HG03558 (cell line): ENCODE data around the gene IGFL4.
"Not testable (repeated sequence)": the region's sequence is repeated elsewhere in the genome, so short reads cannot be mapped to it uniquely, and the experiment has no call there.

Experiments
- ATAC-seq: cut with Tn5 transposase; IDR thresholded peaks from one replicate; pipeline ENCODE4 v1.9.1; 2021; ENCODE audit warnings: moderate number of reproducible peaks; ENCODE audit not compliant: unreplicated experiment; ENCODE audit errors: extremely low read depth

Gene IGFL4

DNA sequence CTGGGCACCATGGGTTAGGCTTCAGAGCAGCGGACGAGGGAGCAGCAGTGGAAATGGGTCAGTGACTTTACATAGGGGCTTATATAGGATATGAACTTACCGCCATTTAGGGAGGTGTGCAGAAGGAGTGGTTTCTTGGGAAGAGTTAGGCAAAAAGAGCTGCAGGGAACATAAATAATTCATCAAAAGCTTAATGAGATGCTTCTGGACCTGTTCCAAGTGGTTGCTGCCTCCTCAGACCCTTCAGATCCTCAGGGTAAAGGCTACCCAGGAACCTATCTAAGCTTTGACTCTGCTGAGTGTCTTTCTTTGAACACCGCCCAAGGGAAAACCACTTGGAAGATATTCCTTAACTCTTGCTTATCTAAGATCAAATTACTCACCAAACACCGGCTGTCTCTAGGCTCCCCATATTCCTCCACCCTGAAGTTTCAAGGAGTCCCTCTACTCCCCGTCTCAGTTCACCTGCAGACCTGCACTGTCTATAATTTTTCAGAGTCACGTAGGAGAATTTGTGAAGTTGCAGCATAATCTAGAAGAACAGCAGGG is at the start of gene IGFL4:
TSS of gene IGFL4 (minus strand) at position 51 of the 549 bp plus-strand sequence. CDS start at position 11, 40 bp downstream.
- ATAC-seq, result no peak

DNA sequence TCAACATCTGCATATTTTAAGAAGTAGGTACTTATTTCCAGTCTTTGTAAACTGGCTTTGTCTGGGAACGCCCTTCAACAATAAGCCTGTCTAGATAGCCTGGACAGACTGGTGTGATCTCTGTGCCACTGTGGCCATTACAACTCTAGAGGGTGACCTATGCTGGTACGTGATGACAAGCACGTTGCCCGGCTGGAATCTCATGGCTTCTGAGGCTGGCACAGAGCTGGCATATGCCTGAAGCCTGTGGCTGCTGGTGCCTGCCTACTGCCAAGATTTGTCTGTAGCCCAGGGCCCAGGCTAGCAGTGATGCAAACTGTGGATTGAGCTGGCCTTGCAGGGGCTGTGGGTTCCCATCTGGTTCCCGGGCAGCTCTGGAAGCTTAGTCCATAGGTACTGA is 49.6 kb upstream of the IGFL4 start:
- no peak for ATAC-seq

DNA sequence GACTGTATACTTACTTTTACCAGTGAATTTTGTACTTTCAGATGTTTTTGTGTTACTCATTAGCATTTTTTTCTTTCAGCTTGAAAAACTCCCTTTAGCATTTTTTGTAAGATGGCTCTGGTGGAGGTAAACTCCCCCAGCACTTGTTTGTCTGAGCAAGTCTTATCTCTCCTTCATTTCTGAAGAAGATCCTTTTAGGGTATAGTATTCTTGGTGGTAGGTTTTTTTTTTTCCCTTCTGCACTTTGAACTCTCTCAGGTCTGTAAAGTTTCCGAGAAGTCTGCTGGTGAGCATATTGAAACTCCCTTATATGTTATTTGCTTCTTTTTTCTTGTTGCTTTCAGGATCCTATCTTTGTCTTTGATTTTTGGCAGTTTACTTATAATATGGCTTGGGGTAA is 48.6 kb upstream of the IGFL4 start:
- ATAC-seq, result no peak

- ATAC-seq, result no peak
Measured at GRCh38 chr19:46088101-46088500, 47.3 kb upstream of the IGFL4 start.

- ATAC-seq, result no peak
Measured at GRCh38 chr19:46085888-46086287, 45.1 kb upstream of the IGFL4 start.

GRCh38 chr19:46082728-46083050 is 41.9 kb upstream of the IGFL4 start:
- ATAC-seq, result no peak

- ATAC-seq, result no peak
Measured at GRCh38 chr19:46081928-46082727, 41.3 kb upstream of the IGFL4 start.

- no peak for ATAC-seq
Measured at GRCh38 chr19:46080561-46080960, 39.8 kb upstream of the IGFL4 start.

DNA sequence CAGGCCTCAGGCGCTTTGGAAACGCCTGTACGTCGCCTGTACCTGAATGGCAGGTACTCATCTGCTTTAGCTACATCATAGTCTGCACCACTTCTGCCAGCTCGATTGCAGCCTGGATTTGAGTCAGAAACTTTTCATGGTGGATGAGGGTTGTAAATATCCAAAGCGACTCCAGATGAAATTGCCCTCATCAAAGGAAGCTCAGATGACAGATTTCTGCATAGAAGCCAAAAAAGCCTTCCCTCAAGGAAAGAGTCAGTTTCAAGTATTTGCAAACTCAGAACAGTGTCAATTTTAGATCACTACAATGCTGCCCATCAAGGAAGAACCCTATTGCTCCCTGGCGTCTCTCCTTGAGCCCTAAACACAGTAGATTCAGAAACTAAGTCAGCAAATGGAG is 38.8 kb upstream of the IGFL4 start:
- ATAC-seq, result no peak

- not testable (repeated sequence) for ATAC-seq
Measured at GRCh38 chr19:46078573-46079332, 38.0 kb upstream of the IGFL4 start.

- no peak for ATAC-seq
Measured at GRCh38 chr19:46077815-46078167, 37.0 kb upstream of the IGFL4 start.

DNA sequence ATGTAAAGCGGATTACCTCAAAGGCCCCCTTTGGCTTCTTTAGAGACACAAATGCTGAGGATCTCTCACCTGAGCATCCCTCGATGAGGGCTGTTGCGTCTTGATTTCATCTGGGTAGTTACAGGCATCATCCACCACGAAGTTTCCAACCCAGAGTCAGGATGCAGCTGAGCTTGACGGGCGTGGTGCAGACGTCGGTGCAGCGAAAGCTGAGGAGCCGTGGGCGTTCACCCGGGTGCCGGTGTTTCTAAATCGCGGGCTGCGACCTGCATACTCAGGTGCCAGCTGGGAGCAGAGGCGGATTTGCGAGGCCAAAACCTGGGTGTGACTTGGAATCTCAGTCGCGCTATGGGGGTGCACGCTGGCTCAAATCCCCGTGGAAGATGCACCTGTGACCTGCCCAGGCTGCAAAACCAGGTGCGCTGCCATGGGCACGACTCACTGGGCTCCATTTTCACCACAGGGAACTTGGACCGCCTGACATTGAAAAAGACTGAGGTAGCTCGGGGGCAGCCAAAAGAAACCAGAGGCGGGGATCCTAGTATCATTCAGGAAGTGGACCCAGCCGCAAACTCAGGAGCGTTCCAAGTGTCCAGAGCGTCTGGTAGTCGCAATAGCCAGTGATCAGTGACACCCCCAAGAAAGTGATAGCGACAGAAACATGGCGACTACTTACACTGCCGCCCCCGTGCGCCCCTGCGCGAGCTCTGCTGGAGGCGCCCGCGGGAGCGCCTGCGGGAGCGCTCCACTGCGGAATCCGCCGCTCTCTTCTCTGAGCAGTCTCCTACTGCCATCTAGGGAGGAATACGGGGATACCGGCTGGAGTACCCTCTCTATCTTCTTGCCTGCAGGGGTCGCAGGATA is 36.4 kb upstream of the IGFL4 start:
- no peak for ATAC-seq

- ATAC-seq, result no peak
Measured at GRCh38 chr19:46076031-46076880, 35.5 kb upstream of the IGFL4 start.

DNA sequence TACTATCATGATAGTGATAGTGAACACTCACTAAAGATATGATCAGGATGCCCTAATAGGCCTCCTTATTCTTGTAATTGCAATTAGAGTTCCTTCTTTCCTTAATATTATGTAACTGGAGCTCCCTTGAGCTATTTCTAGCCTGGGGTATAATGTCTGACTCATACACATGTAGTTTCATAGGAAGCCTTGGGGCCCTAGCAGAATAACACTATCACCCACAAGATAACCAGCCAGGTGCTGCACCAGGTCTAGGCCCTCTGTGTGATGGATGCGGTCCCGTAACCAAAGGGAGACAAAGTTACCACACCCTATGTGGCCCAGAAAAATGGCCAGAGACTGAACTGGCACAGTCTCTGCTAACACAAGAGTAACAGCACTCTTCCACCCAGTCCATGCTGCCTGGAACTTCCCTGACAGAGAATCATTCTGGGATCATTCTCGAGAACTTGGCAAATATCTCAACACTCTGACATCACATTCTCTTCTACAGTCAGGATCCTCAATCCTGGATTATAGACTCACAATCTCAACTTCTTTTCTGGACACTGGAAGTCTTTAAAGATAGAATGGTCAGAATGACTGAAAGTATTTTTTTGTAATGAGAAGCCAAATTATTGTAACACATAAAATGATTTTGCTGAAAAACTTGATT is 32.6 kb upstream of the IGFL4 start:
- ATAC-seq, result no peak

- ATAC-seq, result no peak
Measured at GRCh38 chr19:46069806-46070341, 29.1 kb upstream of the IGFL4 start.

DNA sequence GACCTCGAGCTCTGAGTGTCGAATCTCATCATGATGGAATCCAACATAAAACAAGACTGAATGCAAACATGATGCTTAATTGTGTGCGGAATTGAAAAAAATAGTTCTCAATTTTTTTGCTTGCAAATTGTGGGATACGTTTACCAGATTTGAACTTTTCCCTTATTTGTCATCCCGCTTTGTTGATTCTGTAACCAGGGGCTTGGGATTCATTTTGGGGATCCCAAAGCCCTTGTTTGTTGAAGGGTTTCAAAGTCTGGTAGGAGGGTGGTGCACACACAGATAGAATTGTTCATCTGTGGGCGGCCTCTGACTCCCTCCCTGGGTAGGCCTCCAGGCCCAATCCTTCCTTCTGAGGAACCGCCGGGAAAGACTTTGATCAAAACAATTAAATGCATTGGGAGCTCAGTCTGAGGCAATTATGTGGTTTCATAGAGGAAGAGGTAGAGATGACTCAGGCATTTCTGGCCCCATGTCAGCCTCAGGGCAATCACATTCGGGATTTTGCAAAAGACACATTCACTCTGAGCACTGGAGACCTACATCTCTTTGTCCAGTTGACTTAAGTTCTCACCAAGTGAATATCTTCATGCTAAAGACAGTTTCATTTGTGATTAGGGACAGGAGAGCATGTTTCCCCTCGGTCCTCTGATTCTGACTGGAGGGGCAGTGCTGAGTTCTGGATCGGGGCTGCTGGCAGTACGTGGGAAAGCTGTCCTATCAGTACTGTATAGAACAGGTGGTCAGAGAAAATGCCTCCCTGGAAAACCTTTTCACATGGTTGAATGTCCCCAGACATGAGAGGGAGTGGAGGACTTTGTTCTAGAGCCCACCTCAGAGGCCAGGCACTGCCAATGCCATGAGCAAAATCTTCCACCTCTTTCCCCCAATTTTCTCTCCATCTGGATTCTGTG is 27.8 kb upstream of the IGFL4 start:
- ATAC-seq, result no peak

DNA sequence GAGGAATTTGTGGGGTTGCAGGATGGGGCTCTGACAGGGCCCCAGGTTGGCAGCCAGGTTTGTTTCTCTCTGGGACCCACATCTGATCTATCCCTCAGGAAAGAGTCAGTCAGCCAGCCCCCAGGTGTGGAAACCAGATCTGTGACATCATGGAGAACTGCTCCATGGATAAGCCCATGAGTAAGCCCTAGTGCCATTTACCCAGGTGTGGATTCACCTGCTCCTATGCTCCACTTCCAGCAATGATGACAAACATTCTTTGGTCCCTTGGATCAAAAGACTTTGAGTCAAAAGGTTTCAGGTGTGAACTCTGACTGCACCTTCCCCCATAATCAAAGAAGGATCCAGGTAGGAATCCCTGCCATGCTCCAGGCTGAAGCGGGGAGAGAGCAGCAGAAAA is 26.9 kb upstream of the IGFL4 start:
- ATAC-seq, result no peak

GRCh38 chr19:46066471-46066870 is 25.7 kb upstream of the IGFL4 start:
- no peak for ATAC-seq
